Right lobe of liver (tissue), 6 donors: Measurements from ENCODE around the gene CTNND2. TPM values are rescaled to one million over a fixed set of nuclear protein-coding genes. Genes with fewer than 3 reads are reported as not detected.

ENCODE experiments used
- ATAC-seq, 4 donors: fragments of 200-7000 bp; cut with Tn5 transposase; one replicate each; pipeline ENCODE4 v1.9.1; 2020; ENCODE audit warnings: mild to moderate bottlenecking in 4 of 4, moderate library complexity in 4 of 4
- DNase-seq, 3 donors: peaks; one replicate each; pipeline ENCODE4 v3.0.0-alpha.2; 2020
- H3K27ac ChIP-seq, 3 donors: fragments of 200-600 bp; one replicate each; pipeline ENCODE4 v1.8.0; 2022
- H3K27me3 ChIP-seq, 2 donors: fragments of 200-600 bp; one replicate each; pipeline ENCODE4 v1.8.0; 2022
- H3K36me3 ChIP-seq, 4 donors: fragments of 200-600 bp; sonication (generic) in 1 of 4; one replicate each; pipeline versions ENCODE4 v1.5.1 to v1.8.0; 2017 to 2022; ENCODE audit warnings: control low read depth in 1 of 4
- H3K4me1 ChIP-seq, 4 donors: fragments of 200-600 bp; sonication (generic) in 1 of 4; one replicate each; pipeline versions ENCODE4 v1.5.1 to v1.8.0; 2017 to 2022; ENCODE audit warnings: control low read depth in 1 of 4
- H3K4me3 ChIP-seq, 3 donors: fragments of 200-600 bp; one replicate each; pipeline ENCODE4 v1.8.0; 2022
- H3K9me3 ChIP-seq, 4 donors: fragments of 200-600 bp; sonication (generic) in 1 of 4; one replicate each; pipeline versions ENCODE4 v1.5.1 to v1.8.0; 2017 to 2022; ENCODE audit warnings: control low read depth in 1 of 4
- CTCF ChIP-seq, 4 donors: fragments of 200-600 bp in 3 of 4; fragments of 450-650 bp in 1 of 4; IDR thresholded peaks; one replicate each; pipeline versions ENCODE4 v1.5.1 to v1.8.0; 2016 to 2022; ENCODE audit warnings: antibody characterized with exemption in 4 of 4, mild to moderate bottlenecking in 2 of 4
- POLR2A ChIP-seq: fragments of 450-650 bp; IDR thresholded peaks from one replicate; pipeline ENCODE4 v1.6.1; 2017; ENCODE audit warnings: antibody characterized with exemption, mild to moderate bottlenecking
- WGBS: methylation state at CpG from one replicate; pipeline ENCODE4 v1.1.6; 2018; ENCODE audit warnings: low coverage, low lambda C conversion rate; ENCODE audit not compliant: insufficient coverage; ENCODE audit errors: missing lambda C conversion rate; 5-methylcytosine and 5-hydroxymethylcytosine counted together
- intact Hi-C, 2 donors: fragments of 100-400 bp; cut with DNase I; formaldehyde crosslinking; loops; one replicate each; pipeline versions ENCODE4 v1.11.2 to v1.14.1; 2022
- total RNA-seq, 6 experiments: library from RNA; depleted of rRNA in 2 of 6; stranded (reverse); fragments of >200 nt in 2 of 6; fragmentation: NEBNext Ultra II Directional in 3 of 6; extraction: Animal tissue kit (Norgen Biotek cat#: 25700) in 3 of 6; gene quantifications; one replicate each; pipeline versions ENCODE4 v1.1.0 to v1.2.4, GENCODE V29; 2016 to 2023
- donor health status: DM: no; HTN: yes; CAD: no.
- donor health status: DM: no; HTN: no; CAD: no.
- donor health status: DM: no; HTN: no; CAD: no.
- donor health status: DM: no; HTN: yes; CAD: no.
- donor health status: DM: no; HTN: yes; CAD: no.

Gene CTNND2
- total RNA-seq, 6 experiments from 2014 or later: 0.06 to 1.5 (median 1.1) TPM

GRCh38 chr5:11104210-11104609 is 800.0 kb downstream of the CTNND2 start:
- WGBS: 45% methylated on average over 1 of the region's 1 CpG
- no peak overlapping the region for H3K4me3 ChIP-seq
- DNase-seq (no peak), ATAC-seq (no peak)
- H3K27ac ChIP-seq: no peak overlapping the region
- no peaks in the 10 kb centered on the region for H3K9me3 ChIP-seq
- no peak for TF ChIP-seq CTCF (IDR thresholded peaks at IDR 0.05)
- no peak for TF ChIP-seq POLR2A
- H3K36me3 ChIP-seq: no peaks in the 10 kb centered on the region
- H3K27me3 ChIP-seq: no peaks in the 10 kb centered on the region
- H3K4me1 ChIP-seq: no peaks in the 10 kb centered on the region
- intact Hi-C loops: no loop called here

- Histone ChIP-seq H3K27ac (no peak overlapping the region), H3K4me3 (no peak overlapping the region), H3K9me3 (peaks cover 0 to 11% (median 0%) of the 10 kb centered on the region in 4 donors), H3K36me3 (no peaks in the 10 kb centered on the region), H3K27me3 (no peaks in the 10 kb centered on the region), H3K4me1 (no peaks in the 10 kb centered on the region)
- no peak for DNase-seq
- intact Hi-C loops: no loop called here
- ATAC-seq: no peak
- WGBS: 37% methylated on average over 3 of the region's 3 CpGs
- TF ChIP-seq CTCF (IDR thresholded peaks at IDR 0.05): no peak
- TF ChIP-seq POLR2A: no peak
These were observed 820.1 kb downstream of the CTNND2 start for GRCh38 chr5:11084111-11084510.

GRCh38 chr5:11082404-11082945 is 821.8 kb downstream of the CTNND2 start:
- Histone ChIP-seq H3K36me3 (no peaks in the 10 kb centered on the region), H3K4me1 (no peaks in the 10 kb centered on the region), H3K27ac (no peak overlapping the region), H3K4me3 (no peak overlapping the region), H3K27me3 (no peaks in the 10 kb centered on the region), H3K9me3 (peaks cover 0 to 2% (median 0%) of the 10 kb centered on the region in 4 donors)
- 64% methylated on average over 14 of the region's 21 CpGs for WGBS
- DNase-seq: no peak
- intact Hi-C loops: no loop called here
- no peak for TF ChIP-seq CTCF (IDR thresholded peaks at IDR 0.05)
- no peak for TF ChIP-seq POLR2A
- no peak for ATAC-seq

- DNase-seq: no peak
- H3K36me3 ChIP-seq: no peaks in the 10 kb centered on the region
- ATAC-seq: no peak
- H3K9me3 ChIP-seq: no peaks in the 10 kb centered on the region
- H3K4me1 ChIP-seq: no peaks in the 10 kb centered on the region
- 43% methylated on average over 4 of the region's 4 CpGs for WGBS
- H3K4me3 ChIP-seq: no peak overlapping the region
- TF ChIP-seq CTCF (IDR thresholded peaks at IDR 0.05) (no peak), POLR2A (no peak)
- intact Hi-C loops: no loop called here
- H3K27ac ChIP-seq: no peak overlapping the region
- H3K27me3 ChIP-seq: no peaks in the 10 kb centered on the region
These were observed 827.2 kb downstream of the CTNND2 start for GRCh38 chr5:11076945-11077613.
